NOMO-1 treated with DMSO at 0.1 percent for 48 hours (cell line): Measurements from ENCODE around the gene DOK7.

Experiments
- DNase-seq: peaks from one replicate; lab custom pipeline; 2025; ENCODE audit not compliant: unreplicated experiment; lab: John Stamatoyannopoulos, UW

The DOK7 gene

DNA sequence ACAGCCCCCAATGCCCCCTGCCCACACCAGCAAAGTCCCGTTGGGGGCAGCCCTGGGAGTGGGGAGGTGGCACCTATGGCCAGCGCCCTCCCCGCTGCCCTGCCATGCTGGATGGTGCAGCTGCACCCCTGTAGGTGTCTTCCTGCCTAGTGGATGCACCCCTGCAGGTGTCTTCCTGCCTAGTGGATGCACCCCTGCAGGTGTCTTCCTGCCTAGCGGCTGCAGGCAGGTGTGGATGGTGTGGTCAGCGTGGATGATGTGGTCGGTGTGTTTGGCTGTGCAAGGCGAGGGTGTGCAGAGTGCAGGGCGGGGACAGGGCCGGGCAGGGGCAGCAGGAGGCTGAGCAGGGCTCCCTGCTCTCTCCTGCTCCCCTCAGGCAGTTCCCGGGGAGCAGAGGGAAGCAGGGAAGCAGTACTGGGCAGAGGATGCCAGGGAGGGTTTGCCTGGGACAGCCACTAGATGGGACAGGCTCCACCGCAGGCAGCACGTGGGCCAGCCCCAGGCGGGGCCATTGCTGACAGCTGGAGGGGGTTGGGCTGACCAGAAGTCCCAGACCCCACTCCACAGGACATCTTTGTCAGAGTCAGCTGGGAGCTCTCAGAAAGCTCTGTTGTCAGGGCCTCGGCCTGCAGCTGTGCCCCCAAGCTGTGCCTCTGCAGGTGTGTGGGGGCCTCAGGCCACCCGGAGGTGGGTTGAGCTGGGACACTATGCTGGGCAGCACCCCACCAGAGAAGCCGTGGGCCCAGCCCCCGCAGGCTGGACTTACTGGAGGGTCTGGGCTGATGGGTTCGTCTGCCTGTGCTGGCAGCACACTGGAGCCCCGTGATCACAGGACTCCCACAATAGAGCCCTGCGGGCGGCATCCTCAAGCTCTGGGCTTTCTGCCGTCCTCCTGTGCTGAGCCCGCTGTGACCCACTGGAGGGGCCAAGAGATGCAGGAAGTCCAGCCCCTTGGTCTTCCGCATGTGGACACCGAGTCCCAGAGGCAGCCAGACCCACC lies 23.7 kb downstream of the DOK7 start:
- no peak for DNase-seq

DNA sequence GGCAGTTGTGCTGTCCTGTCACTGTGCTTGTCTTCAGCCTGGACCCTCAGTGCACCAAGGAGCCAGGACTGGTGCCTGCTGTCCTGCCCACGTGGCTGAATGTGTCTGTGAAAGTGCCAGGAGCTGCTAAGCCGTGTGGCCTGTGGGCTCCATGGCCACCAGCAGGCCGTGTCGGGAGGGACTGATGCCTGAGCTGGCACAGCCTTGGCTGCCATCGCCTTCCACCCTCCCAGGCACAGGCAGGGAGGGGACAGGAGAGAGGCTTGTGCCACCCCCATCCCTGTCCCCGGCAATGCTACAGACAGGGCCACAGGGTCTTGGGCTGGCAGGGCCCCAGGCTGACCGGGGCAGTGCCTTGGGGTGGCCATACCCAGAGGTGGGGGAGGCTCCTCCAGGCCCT lies 24.8 kb downstream of the DOK7 start:
- DNase-seq: no peak

DNA sequence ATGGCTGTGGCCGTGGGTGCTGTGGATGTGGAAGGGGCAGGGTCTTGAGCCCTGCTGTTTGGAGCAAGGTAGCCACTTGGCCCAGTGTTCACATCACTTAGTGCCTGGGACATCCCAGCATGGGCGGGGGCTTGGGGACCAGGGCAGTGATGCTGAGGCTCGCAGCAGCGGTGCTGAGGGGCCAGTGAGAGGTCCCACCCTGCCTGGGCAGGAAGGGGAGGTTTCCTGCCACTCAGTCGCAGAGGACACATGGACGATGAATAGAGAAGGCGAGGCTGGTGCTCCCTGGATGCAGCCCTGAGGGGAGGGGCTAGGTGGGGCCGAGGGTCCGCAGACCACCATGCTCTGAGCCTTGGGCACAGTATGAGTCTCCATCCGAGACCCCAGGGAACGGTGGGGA lies 25.7 kb downstream of the DOK7 start:
- DNase-seq: no peak

DNA sequence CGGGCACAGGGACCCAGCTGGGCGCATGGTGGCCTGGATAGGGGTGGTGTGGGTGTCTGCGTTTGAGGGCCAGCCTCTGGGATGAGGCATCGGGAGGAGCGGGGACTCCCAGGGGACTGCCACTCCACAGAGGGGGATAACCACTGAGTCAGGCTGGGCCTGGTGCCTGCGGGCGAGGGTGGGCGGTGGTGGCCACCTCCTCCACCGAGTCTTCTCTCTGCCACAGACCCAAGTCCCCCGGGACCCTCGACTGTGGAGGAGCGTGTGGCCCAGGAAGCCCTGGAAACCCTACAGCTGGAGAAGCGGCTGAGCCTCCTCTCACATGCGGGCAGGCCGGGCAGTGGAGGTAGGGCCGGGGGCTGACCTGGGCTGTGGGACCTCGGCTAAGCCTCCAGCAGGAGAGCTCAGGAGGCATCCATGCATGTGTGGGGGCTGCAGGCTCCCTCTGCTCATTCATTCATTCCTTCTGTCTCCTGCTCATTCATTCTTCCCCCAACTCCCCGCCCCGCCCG lies 26.4 kb downstream of the DOK7 start:
- DNase-seq: no peak

DNA sequence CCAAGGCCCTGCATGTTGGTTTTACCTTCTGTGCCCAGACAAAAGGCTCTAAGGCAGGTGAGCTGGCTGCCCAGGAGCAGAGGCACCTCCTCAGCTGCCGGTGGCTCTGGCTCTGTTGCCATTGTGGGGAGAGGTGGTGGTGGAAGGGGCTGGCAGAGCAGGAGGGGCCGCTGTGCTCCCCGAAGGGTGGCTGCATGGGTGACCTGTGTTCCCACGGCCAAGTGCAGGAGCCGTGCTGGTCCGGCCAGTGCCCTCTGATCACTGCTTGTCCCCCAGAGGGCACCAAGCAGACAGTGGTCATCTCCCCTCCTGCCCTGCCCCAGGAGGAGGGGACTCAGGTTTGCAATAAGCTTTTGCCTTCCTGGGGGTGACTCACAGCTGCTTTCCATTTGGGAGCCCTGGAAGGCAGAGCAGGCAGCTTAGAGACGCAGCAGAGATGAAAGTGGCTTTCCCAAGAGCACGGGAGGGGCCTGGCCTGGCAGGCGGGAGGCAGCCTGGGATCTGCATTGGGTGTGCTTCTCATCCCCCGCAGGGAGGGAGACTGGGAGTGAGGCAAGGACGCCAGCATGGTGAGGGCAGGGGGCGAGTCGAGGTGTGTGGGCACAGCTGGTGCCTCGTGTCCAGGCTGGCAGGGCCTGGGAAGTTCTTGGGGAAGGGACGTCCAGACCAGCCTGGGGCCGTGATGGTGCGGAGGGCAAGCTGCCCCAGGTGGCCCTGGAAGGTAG lies 28.7 kb downstream of the DOK7 start:
- no peak for DNase-seq

DNA sequence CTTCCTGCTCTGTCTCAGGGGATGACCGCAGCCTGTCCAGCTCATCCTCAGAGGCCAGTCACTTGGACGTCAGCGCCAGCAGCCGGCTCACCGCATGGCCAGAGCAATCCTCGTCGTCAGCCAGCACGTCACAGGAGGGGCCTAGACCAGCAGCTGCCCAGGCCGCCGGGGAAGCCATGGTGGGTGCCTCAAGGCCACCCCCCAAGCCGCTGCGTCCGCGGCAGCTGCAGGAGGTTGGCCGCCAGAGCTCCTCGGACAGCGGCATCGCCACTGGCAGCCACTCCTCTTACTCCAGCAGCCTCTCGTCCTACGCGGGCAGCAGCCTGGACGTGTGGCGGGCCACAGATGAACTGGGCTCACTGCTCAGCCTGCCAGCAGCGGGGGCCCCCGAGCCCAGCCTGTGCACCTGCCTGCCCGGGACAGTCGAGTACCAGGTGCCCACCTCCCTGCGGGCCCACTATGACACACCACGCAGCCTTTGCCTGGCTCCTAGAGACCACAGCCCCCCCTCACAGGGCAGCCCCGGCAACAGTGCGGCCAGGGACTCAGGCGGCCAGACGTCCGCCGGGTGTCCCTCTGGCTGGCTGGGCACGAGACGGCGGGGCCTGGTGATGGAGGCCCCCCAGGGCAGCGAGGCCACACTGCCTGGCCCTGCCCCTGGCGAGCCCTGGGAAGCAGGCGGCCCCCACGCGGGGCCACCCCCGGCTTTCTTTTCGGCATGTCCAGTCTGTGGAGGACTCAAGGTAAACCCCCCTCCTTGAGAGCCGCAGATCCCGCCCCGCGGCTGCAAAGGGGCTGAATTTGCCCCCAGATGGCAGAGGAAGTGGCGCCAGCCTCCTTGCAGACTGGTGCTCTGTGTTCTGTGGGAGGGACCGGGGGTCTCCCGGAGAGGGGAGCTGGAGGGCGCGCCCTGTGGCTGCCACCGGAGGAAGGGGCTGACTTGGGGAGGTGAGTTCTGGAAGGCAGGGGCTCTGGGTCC lies 29.9 kb downstream of the DOK7 start:
- no peak for DNase-seq

DNA sequence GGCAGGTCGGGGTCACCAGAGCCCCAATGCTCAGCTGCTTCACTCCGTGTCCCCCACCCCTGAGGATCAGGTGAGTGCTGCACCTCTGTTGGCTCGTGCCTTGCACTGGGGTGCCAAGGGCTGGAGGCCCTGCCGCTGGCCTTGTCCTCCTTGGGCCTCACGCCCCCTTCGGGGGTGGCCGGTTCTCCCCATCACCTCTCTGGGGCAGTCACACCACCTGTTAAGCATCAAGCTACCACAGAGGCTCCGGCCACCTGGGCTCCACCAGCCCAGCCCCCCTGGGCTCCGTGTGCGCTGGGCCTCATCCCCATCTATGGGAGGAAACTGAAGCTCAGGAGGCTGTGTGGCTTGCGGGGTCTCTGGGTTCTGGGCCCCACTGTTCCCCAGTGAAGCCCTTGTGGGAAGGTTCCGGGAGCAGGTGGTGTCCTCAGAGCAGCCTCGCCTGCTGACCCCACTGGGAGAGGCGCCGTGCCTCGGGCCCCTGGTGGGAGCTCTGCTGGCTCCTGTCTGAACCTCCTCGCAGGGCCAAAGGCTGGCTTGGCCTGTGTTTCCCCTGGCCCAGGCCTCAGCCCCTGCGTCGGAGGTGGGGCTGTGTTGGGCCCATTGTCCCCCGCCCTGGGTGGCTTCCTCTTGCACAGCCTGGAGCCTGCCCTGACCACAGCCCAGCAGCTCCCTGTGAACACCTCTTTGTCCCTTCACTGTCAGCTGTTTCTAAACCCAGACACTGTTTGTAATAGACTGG lies 30.8 kb downstream of the DOK7 start:
- DNase-seq: no peak

DNA sequence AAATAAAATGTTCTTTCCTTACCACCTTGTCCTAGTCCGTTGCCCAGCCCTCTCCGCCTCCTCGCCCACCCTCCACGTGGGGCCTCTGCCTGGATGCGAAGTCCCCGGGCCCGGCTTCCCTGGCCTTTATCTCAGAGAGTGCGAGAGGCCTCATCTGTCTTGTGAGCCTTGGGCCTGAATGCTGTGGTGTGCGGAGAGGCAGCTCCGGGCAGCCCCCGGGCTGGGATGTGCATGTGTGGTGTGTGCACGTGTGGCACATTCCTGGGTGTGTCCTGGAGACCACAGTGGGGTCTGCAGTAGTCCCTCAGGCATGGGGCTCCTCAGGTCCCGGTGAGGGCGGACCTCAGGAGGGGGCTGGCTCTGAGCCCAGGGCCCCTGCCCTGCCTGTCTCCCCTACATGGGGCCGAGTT lies 31.4 kb downstream of the DOK7 start:
- no peak for DNase-seq

DNA sequence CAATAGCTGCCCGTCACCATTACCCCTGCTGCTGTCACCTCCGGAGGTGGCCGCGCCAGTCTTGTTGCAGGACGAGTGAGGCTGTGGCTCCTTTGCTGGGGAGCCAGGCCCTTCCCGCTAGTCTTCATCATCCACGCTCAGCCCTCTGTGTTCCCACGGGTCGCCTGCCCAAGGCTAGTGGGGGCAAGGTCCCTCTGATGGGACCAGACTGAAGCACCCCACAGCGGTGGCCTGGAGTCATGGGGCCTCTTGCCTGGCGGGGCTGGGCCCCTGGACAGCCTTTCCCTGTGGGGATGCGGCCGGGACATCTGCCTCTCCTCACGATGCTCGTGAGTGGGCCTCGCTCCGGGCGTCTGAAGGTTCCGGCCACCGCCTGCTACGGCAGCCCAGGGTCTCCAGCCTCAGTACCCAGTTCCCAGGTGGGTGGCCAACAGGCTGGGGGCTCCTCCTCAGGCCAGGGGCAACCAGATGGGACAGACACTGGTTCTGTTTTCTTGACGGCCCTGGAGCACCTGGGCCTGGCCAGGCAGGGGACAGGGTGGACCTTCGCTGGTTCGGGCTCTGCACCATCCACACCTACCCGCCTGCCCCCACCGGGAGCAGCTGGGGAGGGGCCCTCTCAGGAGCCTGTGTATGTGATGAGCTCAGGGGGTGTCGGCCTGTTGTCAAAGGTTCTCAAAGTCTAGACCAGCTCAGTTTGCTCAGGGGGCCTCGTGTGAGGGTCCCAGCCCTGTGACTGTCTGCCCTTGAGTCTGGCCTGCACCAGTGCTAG lies 32.3 kb downstream of the DOK7 start:
- DNase-seq: no peak

DNA sequence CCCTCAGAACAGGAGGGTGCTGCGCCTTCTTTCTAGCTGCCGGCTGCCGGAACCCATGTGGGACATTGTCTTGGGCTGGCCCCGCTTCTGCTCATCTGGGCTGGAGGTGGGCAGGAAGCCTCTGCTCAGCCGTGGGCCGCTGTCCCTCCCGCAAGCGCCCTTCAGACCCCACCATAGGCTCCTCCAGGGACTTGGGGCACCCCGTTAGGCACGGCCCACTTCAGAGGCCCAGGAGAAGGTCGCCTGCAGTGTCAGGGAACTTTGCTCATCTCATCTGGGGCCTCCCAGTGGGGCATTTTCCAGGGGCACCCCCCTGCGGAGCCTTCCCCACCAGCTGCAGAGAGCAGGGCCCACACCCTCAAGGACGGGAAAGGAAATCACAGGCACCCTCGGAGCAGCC lies 32.9 kb downstream of the DOK7 start:
- DNase-seq: no peak

DNA sequence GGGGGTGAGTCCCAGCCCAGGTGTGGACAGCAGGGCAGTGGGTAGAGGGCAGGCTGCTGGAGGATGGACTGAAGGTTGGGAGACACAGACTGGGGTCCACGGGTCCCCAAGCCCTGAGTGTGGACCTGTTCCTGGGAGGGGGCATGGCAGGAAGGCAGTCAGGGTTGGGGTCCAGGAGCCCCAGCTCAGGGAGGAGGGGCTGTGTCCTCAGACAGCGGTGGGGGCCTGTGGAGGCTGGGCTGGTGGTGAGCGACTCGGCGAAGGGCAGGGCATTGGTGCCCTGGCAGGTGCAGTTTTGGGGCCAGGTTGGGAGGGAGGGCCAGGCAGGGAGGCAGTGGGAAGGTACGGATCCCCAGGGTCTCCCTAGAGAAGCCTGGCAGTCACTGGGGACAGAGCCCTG lies 34.0 kb downstream of the DOK7 start:
- DNase-seq: no peak

DNA sequence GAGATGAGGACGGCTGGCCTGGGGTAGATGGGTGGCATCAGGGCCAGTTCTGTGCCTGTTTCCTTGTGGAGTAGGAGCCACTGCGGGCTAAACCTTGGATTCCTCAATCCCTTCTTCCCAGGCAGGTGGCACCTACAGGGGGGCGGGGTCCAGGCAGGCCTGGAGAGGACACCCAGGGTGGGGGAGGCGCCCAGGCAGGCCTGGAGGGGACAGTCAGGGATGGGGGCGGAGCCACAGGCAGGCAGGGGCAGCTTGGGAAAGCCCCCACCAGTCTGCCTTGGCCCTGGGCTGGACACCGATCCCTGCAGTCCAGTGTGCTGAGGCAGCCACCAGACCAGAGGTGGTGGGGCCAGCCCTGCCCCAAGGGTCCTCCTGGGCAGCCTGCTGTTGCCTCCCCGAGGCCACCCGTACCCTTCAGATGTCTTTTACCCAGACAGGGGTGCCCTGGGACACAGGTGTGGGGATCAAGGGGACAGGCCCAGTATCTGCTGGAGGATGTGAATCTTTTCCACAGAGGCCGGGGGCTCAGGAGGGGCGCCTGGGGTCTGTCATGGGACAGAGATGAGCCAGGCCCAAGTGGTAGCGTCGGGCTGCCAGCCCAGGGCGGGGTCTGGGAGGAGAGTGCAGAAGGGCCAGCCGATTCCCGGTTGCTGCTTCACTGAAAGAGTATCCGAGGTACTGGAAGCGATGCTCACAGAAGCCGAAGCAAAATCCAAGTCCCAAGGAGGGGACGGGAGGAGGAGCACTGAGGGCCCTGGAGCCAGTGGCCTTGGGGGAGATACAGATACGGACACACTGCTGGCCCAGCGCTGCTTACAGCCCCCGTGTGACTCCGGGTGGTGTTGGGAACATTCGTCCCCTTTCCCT lies 34.6 kb downstream of the DOK7 start:
- no peak for DNase-seq

DNA sequence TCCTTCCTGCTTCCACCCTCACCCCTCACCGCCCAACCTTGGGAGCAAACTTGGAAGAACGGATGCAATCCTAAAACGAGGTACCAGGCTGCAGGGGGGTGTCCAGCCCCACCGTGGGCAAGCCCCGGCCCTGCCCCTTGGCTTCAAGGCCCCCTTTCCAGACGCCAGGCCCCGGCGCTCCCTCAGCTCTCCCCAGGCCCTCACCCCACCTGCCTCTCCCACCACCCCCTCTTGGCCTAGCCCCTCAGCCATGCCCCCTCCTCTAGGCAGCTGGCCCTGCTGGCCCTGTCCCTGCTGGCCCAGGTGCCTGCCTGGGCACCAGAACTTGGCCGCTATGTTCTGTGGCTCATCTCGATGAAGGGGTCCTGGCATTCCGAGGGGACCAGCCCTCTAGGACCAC lies 35.3 kb downstream of the DOK7 start:
- no peak for DNase-seq

DNA sequence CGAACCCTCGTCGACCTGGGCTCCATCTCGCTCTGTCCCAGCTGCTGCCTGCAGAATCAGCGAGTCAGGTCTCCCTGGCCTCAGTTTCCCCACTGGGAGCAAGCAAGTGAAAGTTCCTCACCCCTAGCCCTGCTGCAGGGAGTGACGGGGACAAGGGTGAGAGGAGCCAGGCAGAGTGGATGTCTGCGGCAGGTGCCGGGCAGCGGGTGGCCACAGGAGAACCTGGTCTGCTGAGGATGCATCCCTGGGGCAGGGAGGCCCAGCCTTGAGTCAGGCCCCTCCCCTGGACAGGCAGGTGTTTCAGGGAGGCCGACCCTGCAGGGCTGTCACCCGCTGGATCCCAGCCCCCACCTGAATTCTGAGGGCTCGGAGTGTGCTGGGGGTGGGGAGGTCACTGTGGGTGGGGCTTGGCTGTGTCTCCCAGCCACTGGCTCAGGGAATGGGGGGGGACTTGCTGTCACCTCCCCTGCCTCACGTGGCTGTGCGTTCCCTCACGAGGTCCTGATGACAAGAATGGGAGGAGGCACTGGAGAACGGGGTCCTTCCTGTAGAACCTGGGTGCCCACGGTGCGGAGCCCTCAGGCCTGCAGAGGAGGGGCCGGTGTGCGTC lies 35.9 kb downstream of the DOK7 start:
- DNase-seq: no peak

DNA sequence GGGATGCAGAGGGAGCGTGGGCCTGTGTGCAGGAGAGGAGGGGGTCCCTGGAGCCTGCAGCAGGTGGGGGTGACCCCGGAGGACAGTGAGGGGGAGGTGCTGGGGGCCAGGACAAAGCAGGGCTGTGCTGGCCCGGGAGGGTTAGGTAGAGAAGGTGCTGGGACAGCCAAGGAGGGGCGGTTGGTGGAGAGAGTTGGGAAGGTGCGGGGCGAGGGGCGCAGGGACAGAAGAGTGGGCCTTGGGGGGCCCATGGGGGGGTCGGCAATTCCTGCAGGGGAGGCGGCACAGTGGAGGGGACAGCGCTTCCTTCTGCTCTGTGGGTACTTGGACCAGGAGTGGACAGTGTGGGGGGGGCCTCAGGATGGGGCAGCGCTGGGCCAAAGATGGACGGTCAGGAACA lies 36.6 kb downstream of the DOK7 start:
- no peak for DNase-seq

DNA sequence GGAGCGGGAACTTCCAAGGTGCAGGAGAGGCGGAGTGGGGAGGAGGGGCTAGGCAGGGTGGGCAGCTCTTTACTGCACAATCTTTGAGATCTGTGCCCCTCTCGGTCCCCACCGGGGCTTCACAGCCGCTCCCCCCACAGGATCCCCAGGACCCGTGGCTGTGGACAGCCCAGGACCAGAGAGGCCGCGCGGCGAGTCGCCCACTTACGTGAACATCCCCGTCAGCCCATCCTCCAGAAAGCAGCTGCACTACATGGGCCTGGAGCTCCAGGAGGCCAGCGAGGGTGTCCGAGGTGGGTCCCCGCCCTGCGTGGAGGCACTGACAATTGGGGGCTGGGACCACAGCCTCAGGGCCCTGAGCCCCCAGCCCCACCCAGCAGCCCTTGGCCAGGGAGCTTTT lies 37.0 kb downstream of the DOK7 start:
- DNase-seq: no peak

DNA sequence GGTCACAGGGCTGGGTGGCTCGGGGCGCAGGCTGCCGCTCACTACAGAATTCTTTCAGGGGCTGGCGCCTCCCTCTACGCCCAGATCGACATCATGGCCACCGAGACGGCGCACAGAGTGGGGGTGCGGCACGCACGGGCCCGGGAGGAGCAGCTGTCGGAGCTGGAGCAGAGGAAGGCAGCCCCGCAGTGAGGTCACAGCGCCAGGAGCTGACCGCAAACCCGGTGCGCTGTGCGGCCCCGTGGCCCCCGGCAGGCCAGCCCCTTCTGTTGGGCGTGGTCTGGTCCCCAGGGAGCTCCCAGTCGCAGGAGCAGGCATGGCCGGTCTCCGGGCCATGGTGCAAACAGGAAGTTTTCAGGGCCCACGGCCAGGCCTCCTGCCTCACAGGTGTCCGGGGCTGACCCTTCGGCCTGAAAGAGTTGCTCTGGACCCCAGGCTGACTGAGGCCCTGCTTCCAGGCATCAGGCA lies 37.6 kb downstream of the DOK7 start:
- DNase-seq: no peak
